ENCODE data around the gene DIS3L. TPM values are rescaled to one million over a fixed set of nuclear protein-coding genes. Genes with fewer than 3 reads are reported as not detected.
A peak's percentile ranks its signal among the peaks of the same experiment; 100 is the strongest.

Gene DIS3L
- total and polyA plus RNA-seq, 2 of the 13 experiments (the other 11 are each of a cell fraction or from before 2014, with no cell fraction given), result 21.0 to 50.5 TPM

DNA sequence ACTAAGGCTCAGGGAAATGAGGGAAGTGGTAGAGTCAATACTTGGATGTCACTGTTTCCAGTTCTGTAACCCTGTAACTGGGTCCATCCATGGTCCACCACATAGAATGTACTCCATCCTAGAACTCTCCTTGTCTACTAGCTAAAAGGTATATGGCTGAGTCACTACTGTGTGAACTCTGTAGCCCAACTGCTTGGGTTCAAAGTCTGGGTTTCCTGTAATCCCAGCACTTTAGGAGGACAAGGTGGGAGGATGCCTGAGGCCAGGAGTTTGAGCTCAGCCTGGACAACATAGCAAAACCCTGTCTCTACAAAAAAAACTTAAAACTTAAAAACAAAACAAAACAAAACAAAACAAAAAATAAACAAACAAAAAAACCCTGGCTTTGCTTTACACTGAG, 5.3 kb upstream of the DIS3L start:
- Histone ChIP-seq H3K4me3 (replicated peaks in 1 of 3; ENCODE audit: insufficient read depth in 1 of 3, low read depth in 2 of 3, low read length in 3 of 3) (no peak overlapping the region), H3K27ac (ENCODE audit: extremely low read length, insufficient read depth, low read length) (no peak overlapping the region), H3K9me3 (ENCODE audit: low read length) (no peaks in the 10 kb centered on the region), H3K4me1 (ENCODE audit: insufficient read depth, low read length) (peaks cover 25% of the 10 kb centered on the region), H2AFZ (ENCODE audit: low read length) (no peak overlapping the region), H3K4me2 (ENCODE audit: low read depth, low read length) (no peak overlapping the region), H3K36me3 (replicated peaks in 1 of 2; ENCODE audit: control insufficient read depth in 1 of 2, insufficient read depth in 2 of 2, low read length in 2 of 2) (no peaks in the 10 kb centered on the region), H4K20me1 (ENCODE audit: insufficient read depth, low read length) (no peaks in the 10 kb centered on the region), H3K27me3 (ENCODE audit: control insufficient read depth in 1 of 2, insufficient read depth in 2 of 2, low read length in 2 of 2) (no peaks in the 10 kb centered on the region), H3K79me2 (ENCODE audit: insufficient read depth, low read length) (no peaks in the 10 kb centered on the region), H3K9ac (ENCODE audit: insufficient read depth, low read depth, low read length) (no peak overlapping the region)
- CTCF ChIA-PET (ENCODE audit: low intra/inter-chr PET ratio, low total read pairs), result interaction anchor here (0.9 to 1.2 kb wide), 3 partner anchors 211 to 650 kb away, joined by 3 read pairs; no protein-coding TSS in a partner anchor
- in situ Hi-C loops (cut with HindIII; ENCODE audit: extremely low pct_ligation_motif_present, low pct_unique_long_range_greater_than_20kb), result loop anchor here (5.0 kb wide), 1 partner anchor 36 kb away; the partner anchor contains the start of gene MEGF11
- BruUV-seq (replicated peaks), result no TSS peak
- FAIRE-seq (peak; percentile 65), ATAC-seq (peak; percentile 95), DNase-seq (ENCODE audit: low spot score) (peak; percentile 79)
- POLR2A ChIA-PET, result interaction anchor here (0.6 kb wide), 1 partner anchor 83 kb away, joined by 3 read pairs; no protein-coding TSS in a partner anchor
- intact Hi-C loops (cut with micrococcal nuclease; ENCODE audit: unreplicated experiment), result no loop called here
- TF ChIP-seq, protein P1, sequence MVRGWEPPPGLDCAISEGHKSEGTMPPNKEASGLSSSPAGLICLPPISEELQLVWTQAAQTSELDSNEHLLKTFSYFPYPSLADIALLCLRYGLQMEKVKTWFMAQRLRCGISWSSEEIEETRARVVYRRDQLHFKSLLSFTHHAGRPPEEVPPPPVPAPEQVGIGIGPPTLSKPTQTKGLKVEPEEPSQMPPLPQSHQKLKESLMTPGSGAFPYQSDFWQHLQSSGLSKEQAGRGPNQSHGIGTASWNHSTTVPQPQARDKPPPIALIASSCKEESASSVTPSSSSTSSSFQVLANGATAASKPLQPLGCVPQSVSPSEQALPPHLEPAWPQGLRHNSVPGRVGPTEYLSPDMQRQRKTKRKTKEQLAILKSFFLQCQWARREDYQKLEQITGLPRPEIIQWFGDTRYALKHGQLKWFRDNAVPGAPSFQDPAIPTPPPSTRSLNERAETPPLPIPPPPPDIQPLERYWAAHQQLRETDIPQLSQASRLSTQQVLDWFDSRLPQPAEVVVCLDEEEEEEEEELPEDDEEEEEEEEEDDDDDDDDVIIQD (CRISPR knock-in tag; IDR thresholded peaks at IDR 0.05; ENCODE audit: low read depth), result 0 out of 2 replicates have a peak, but pooled peaks have one; percentile 15
- no peak for TF ChIP-seq ZNF83 (CRISPR knock-in tag; IDR thresholded peaks at IDR 0.05; ENCODE audit: borderline replicate concordance)
- TF ChIP-seq ZNF746 (CRISPR knock-in tag; IDR thresholded peaks at IDR 0.05), result no peak
- no peak for TF ChIP-seq MTF2 (CRISPR knock-in tag; IDR thresholded peaks at IDR 0.05; ENCODE audit: borderline replicate concordance)
- TF ChIP-seq, protein P2, sequence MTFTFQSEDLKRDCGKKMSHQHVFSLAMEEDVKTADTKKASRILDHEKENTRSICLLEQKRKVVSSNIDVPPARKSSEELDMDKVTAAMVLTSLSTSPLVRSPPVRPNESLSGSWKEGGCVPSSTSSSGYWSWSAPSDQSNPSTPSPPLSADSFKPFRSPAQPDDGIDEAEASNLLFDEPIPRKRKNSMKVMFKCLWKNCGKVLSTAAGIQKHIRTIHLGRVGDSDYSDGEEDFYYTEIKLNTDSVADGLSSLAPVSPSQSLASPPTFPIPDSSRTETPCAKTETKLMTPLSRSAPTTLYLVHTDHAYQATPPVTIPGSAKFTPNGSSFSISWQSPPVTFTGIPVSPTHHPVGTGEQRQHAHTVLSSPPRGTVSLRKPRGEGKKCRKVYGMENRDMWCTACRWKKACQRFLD (CRISPR knock-in tag; IDR thresholded peaks at IDR 0.05; ENCODE audit: borderline replicate concordance), result no peak
- TF ChIP-seq, protein P3, sequence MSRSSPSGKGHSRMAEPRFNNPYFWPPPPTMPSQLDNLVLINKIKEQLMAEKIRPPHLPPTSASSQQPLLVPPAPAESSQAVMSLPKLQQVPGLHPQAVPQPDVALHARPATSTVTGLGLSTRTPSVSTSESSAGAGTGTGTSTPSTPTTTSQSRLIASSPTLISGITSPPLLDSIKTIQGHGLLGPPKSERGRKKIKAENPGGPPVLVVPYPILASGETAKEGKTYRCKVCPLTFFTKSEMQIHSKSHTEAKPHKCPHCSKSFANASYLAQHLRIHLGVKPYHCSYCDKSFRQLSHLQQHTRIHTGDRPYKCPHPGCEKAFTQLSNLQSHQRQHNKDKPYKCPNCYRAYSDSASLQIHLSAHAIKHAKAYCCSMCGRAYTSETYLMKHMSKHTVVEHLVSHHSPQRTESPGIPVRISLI (CRISPR knock-in tag; IDR thresholded peaks at IDR 0.05; ENCODE audit: borderline replicate concordance), result no peak
- TF ChIP-seq SMC3 (IDR thresholded peaks at IDR 0.05; ENCODE audit: low read length), result no peak
- TF ChIP-seq, protein P4, sequence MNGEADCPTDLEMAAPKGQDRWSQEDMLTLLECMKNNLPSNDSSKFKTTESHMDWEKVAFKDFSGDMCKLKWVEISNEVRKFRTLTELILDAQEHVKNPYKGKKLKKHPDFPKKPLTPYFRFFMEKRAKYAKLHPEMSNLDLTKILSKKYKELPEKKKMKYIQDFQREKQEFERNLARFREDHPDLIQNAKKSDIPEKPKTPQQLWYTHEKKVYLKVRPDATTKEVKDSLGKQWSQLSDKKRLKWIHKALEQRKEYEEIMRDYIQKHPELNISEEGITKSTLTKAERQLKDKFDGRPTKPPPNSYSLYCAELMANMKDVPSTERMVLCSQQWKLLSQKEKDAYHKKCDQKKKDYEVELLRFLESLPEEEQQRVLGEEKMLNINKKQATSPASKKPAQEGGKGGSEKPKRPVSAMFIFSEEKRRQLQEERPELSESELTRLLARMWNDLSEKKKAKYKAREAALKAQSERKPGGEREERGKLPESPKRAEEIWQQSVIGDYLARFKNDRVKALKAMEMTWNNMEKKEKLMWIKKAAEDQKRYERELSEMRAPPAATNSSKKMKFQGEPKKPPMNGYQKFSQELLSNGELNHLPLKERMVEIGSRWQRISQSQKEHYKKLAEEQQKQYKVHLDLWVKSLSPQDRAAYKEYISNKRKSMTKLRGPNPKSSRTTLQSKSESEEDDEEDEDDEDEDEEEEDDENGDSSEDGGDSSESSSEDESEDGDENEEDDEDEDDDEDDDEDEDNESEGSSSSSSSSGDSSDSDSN (CRISPR knock-in tag; IDR thresholded peaks at IDR 0.05), result no peak
- TF ChIP-seq ZNF564 (CRISPR knock-in tag; IDR thresholded peaks at IDR 0.05), result no peak
- TF ChIP-seq ZNF431 (CRISPR knock-in tag; IDR thresholded peaks at IDR 0.05; ENCODE audit: borderline replicate concordance, low read depth), result no peak
- 0 out of 2 replicates have a peak, but pooled peaks have one; percentile 45 for TF ChIP-seq PITX1 (CRISPR knock-in tag; IDR thresholded peaks at IDR 0.05)
- TF ChIP-seq, protein P5, sequence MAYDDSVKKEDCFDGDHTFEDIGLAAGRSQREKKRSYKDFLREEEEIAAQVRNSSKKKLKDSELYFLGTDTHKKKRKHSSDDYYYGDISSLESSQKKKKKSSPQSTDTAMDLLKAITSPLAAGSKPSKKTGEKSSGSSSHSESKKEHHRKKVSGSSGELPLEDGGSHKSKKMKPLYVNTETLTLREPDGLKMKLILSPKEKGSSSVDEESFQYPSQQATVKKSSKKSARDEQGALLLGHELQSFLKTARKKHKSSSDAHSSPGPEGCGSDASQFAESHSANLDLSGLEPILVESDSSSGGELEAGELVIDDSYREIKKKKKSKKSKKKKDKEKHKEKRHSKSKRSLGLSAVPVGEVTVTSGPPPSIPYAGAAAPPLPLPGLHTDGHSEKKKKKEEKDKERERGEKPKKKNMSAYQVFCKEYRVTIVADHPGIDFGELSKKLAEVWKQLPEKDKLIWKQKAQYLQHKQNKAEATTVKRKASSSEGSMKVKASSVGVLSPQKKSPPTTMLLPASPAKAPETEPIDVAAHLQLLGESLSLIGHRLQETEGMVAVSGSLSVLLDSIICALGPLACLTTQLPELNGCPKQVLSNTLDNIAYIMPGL (CRISPR knock-in tag; IDR thresholded peaks at IDR 0.05; ENCODE audit: borderline replicate concordance in 1 of 2, low read depth in 1 of 2), result peak in 1 of 2 experiments; percentile 20; a peak in 1 of 4 replicates
- no peak for TF ChIP-seq HNRNPL (IDR thresholded peaks at IDR 0.05; ENCODE audit: low read depth, low read length)
- no peak for TF ChIP-seq RFX3 (CRISPR knock-in tag; IDR thresholded peaks at IDR 0.05)
- no peak for TF ChIP-seq ZNF331 (CRISPR knock-in tag; IDR thresholded peaks at IDR 0.05)
- TF ChIP-seq RBAK (CRISPR knock-in tag; IDR thresholded peaks at IDR 0.05), result no peak
- TF ChIP-seq KDM1A (CRISPR knock-in tag; IDR thresholded peaks at IDR 0.05), result no peak

Data from HepG2 (cell line).